ENCODE measurements around the gene LMNTD2.

DNA sequence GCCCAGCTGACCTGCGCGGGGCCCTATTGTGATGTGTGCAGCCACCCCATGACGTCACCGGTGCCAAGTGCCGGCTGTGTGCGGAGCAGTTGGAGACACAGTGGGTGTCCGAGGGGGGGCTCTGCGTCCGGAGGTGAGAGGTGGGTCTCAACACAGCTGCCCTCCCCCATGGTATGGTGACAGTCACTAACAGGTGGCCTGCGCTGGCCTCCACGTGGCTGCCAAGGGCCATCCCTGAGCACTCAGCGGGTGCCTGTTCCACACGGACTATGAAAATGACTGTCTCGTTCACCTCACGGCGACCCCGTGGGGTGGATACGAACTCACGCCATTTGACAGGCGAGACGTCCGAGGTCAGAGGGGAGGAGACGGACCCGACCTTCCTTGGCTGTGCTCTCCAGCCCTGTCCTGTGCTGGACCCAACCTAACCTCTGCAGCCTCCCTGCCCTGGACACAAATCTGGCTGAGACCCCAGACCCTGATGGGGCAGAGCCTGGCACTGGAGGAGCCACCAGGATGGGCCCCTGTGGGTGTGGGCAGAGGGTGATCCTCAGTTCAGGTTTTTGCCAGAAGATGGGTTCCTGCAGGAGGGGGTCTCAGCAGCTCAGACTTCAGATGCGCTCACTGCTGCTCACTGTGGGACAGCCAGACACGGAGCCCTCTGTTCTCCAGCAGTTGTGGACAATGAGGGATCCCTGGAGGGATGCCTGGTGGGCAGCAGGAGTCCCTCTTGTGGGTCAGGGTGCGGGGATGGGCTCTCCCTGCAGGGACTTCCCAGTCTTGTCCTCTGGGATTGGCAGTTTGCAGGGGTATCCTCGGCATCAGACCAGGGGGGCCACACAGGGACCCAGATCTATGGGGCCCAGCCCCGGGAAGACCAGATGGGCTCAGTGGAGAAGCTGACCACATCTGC lies 31.5 kb downstream of the LMNTD2 start:
- TF ChIP-seq, protein P1, sequence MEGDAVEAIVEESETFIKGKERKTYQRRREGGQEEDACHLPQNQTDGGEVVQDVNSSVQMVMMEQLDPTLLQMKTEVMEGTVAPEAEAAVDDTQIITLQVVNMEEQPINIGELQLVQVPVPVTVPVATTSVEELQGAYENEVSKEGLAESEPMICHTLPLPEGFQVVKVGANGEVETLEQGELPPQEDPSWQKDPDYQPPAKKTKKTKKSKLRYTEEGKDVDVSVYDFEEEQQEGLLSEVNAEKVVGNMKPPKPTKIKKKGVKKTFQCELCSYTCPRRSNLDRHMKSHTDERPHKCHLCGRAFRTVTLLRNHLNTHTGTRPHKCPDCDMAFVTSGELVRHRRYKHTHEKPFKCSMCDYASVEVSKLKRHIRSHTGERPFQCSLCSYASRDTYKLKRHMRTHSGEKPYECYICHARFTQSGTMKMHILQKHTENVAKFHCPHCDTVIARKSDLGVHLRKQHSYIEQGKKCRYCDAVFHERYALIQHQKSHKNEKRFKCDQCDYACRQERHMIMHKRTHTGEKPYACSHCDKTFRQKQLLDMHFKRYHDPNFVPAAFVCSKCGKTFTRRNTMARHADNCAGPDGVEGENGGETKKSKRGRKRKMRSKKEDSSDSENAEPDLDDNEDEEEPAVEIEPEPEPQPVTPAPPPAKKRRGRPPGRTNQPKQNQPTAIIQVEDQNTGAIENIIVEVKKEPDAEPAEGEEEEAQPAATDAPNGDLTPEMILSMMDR (IDR thresholded peaks at IDR 0.05; ENCODE audit: insufficient read depth, low read length): no peak
- TF ChIP-seq POLR2AphosphoS5 (IDR thresholded peaks at IDR 0.05; ENCODE audit: low read depth) (no peak), SPI1 (IDR thresholded peaks at IDR 0.05; ENCODE audit: borderline replicate concordance, low read depth) (no peak)
- TF ChIP-seq, protein P2, sequence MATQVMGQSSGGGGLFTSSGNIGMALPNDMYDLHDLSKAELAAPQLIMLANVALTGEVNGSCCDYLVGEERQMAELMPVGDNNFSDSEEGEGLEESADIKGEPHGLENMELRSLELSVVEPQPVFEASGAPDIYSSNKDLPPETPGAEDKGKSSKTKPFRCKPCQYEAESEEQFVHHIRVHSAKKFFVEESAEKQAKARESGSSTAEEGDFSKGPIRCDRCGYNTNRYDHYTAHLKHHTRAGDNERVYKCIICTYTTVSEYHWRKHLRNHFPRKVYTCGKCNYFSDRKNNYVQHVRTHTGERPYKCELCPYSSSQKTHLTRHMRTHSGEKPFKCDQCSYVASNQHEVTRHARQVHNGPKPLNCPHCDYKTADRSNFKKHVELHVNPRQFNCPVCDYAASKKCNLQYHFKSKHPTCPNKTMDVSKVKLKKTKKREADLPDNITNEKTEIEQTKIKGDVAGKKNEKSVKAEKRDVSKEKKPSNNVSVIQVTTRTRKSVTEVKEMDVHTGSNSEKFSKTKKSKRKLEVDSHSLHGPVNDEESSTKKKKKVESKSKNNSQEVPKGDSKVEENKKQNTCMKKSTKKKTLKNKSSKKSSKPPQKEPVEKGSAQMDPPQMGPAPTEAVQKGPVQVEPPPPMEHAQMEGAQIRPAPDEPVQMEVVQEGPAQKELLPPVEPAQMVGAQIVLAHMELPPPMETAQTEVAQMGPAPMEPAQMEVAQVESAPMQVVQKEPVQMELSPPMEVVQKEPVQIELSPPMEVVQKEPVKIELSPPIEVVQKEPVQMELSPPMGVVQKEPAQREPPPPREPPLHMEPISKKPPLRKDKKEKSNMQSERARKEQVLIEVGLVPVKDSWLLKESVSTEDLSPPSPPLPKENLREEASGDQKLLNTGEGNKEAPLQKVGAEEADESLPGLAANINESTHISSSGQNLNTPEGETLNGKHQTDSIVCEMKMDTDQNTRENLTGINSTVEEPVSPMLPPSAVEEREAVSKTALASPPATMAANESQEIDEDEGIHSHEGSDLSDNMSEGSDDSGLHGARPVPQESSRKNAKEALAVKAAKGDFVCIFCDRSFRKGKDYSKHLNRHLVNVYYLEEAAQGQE (IDR thresholded peaks at IDR 0.05; ENCODE audit: insufficient replicate concordance, low read depth): no peak
